Ectodermal cell (in vitro differentiated cells): ENCODE measurements around the gene APOE.

ENCODE experiments used
- H3K27ac ChIP-seq: 2 replicates; pipeline ENCODE4 v1.7.0; 2013; ENCODE audit warnings: mild to moderate bottlenecking, low read depth, low read length; ENCODE audit not compliant: insufficient read depth, poor library complexity, severe bottlenecking
- H3K27me3 ChIP-seq: 2 replicates; pipeline ENCODE4 v1.7.0; 2013; ENCODE audit warnings: mild to moderate bottlenecking, low read length; ENCODE audit not compliant: insufficient read depth, control insufficient read depth, poor library complexity, severe bottlenecking
- H3K36me3 ChIP-seq: one replicate; pipeline ENCODE4 v1.7.0; 2013; ENCODE audit warnings: low read length; ENCODE audit not compliant: control insufficient read depth, insufficient read depth
- H3K4me1 ChIP-seq: one replicate; pipeline ENCODE4 v1.7.0; 2013; ENCODE audit warnings: low read length; ENCODE audit not compliant: control insufficient read depth, insufficient read depth
- H3K4me3 ChIP-seq: 2 replicates; pipeline ENCODE4 v1.7.0; 2013; ENCODE audit warnings: low read depth, low read length, control low read depth; ENCODE audit not compliant: insufficient read depth
- H3K9me3 ChIP-seq: 2 replicates; pipeline ENCODE4 v1.7.0; 2013; ENCODE audit warnings: mild to moderate bottlenecking, low read length, moderate library complexity; ENCODE audit not compliant: control insufficient read depth
- WGBS, 2 experiments: methylation state at CpG; one replicate each; pipeline ENCODE4 v1.1.7; 2013; ENCODE audit warnings: missing lambda C conversion rate in 2 of 2; 5-methylcytosine and 5-hydroxymethylcytosine counted together

APOE gene

DNA sequence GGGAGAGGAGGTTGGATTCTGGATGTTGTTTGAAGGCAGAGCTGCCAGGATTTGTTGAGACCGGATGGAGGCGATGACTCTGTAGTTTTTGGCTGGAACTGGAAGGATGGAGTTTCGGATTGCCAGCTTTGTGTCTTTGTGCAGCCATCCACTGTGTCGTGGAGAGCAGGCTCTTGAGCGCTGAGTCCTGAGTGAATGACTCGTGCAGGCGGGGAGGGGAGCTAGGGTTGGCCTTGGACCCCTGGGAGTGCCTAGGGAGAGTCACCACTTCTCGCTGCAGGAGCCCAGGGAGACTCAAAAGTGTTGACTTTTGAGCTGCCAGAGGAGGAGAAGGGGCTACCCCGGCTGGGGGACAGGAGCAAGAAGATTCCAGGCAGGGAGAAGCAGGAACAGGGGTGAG, 10.7 kb upstream of the APOE start:
- Histone ChIP-seq H3K9me3 (no peaks in the 10 kb centered on the region), H3K27ac (no peak overlapping the region), H3K4me3 (no peak overlapping the region), H3K36me3 (peaks cover 20% of the 10 kb centered on the region), H3K27me3 (no peaks in the 10 kb centered on the region), H3K4me1 (peaks cover 13% of the 10 kb centered on the region)
- WGBS, 2 experiments, result 90 to 91% methylated on average over 9 of the region's 9 CpGs

DNA sequence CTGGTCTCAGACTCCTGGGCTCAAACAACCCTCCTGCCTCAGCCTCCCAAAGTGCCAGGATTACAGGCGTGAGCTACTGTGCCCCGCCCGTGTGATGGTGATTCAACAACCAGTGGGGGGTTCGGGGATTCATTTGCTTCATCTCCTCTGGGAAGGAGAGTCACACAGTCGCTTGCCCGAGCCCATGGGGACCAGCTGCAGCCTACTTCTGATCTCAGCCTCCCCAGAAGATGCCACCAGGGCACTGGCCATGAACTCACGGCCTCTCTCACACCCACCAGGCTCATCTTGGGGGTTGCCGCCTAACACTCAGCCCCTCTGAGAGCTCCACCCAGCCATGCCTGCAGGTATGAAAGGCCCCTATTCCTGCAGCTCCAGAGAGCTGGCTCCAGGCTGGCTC, 7.8 kb upstream of the APOE start:
- 94 to 95% methylated on average over 8 of the region's 8 CpGs for WGBS, 2 experiments
- Histone ChIP-seq H3K36me3 (peaks cover 28% of the 10 kb centered on the region), H3K4me1 (peaks cover 1% of the 10 kb centered on the region), H3K27ac (no peak overlapping the region), H3K4me3 (no peak overlapping the region), H3K9me3 (no peaks in the 10 kb centered on the region), H3K27me3 (no peaks in the 10 kb centered on the region)

DNA sequence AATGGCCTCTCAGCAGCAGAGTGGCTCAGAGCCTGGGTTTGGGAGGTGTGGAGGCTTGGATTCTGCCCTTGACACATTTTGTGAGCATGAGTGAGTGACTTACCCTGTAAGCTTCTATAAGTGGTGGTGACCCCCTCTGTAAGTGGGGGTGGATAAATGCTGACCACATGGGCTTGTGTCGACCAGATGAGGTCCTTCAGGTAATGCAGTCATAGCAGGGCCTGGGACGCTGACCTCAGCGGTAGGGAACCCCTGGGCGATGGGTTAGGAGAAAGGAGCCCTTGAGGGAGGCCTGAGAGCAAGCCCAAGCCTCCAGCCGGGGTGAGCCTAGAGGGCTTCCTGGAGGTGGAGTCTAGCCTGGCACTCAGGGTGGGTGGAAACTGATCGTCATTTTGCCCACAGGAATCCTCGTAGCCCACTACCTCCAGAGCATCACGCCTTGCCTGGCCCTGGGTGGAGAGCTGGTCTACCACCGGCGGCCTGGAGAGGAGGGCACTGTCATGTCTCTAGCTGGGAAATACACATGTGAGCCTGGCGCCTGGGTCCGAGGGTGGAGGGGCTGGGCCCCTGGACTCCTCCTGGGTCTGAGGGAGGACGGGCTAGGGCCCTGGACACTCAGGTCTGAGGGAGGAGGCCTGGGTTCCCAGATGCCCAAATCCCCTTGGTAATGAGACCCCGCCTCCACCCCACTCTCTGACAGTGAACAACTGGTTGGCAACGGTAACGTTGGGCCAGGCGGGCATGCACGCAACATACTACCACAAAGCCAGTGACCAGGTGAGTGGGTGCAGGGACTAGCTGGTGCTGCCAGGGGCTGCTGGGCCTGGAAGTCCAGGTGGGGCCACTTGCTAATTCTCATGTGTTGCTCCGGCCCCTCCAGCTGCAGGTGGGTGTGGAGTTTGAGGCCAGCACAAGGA, 5.0 kb upstream of the APOE start:
- H3K36me3 ChIP-seq, result peaks cover 19% of the 10 kb centered on the region
- WGBS, 2 experiments, result 95 to 97% methylated on average over 19 of the region's 19 CpGs
- H3K27me3 ChIP-seq, result no peaks in the 10 kb centered on the region
- H3K9me3 ChIP-seq, result no peaks in the 10 kb centered on the region
- no peak overlapping the region for H3K27ac ChIP-seq
- peaks cover 5% of the 10 kb centered on the region for H3K4me1 ChIP-seq
- H3K4me3 ChIP-seq, result no peak overlapping the region

DNA sequence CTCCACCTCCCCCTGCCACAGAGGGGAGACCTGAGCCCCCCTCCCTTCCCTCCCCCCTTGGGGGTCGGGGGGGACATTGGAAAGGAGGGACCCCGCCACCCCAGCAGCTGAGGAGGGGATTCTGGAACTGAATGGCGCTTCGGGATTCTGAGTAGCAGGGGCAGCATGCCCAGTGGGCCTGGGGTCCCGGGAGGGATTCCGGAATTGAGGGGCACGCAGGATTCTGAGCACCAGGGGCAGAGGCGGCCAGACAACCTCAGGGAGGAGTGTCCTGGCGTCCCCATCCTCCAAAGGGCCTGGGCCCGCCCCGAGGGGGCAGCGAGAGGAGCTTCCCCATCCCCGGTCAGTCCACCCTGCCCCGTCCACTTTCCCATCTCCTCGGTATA, 2.4 kb upstream of the APOE start:
- peaks cover 9% of the 10 kb centered on the region for H3K36me3 ChIP-seq
- WGBS, 2 experiments, result 73 to 84% methylated on average over 12 to 15 of the region's 15 CpGs

DNA sequence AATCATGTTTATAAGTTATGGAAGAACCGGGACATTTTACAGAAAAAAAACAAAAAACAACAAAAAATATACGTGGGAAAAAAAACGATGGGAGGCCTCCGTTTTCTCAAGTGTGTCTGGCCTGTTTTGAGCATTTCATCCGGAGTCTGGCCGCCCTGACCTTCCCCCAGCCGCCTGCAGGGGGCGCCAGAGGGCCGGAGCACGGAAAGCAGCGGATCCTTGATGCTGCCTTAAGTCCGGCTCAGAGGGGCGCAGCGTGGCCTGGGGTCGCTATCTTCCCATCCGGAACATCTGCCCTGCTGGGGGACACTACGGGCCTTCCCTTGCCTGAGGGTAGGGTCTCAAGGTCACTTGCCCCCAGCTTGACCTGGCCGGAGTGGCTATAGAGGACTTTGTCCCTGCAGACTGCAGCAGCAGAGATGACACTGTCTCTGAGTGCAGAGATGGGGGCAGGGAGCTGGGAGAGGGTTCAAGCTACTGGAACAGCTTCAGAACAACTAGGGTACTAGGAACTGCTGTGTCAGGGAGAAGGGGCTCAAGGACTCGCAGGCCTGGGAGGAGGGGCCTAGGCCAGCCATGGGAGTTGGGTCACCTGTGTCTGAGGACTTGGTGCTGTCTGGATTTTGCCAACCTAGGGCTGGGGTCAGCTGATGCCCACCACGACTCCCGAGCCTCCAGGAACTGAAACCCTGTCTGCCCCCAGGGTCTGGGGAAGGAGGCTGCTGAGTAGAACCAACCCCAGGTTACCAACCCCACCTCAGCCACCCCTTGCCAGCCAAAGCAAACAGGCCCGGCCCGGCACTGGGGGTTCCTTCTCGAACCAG, 1.8 kb upstream of the APOE start:
- WGBS, 2 experiments, result 37 to 38% methylated on average over 24 of the region's 24 CpGs
- no peaks in the 10 kb centered on the region for H3K27me3 ChIP-seq
- H3K4me1 ChIP-seq, result peaks cover 5% of the 10 kb centered on the region
- H3K36me3 ChIP-seq, result peaks cover 9% of the 10 kb centered on the region
- no peak overlapping the region for H3K27ac ChIP-seq
- H3K4me3 ChIP-seq, result no peak overlapping the region
- no peaks in the 10 kb centered on the region for H3K9me3 ChIP-seq

More for the DNA sequence above, 2.4 kb upstream of the APOE start:
- H3K4me3 ChIP-seq, result no peak overlapping the region
- no peaks in the 10 kb centered on the region for H3K9me3 ChIP-seq
- H3K27me3 ChIP-seq, result no peaks in the 10 kb centered on the region
- H3K27ac ChIP-seq, result no peak overlapping the region
- H3K4me1 ChIP-seq, result peaks cover 5% of the 10 kb centered on the region

DNA sequence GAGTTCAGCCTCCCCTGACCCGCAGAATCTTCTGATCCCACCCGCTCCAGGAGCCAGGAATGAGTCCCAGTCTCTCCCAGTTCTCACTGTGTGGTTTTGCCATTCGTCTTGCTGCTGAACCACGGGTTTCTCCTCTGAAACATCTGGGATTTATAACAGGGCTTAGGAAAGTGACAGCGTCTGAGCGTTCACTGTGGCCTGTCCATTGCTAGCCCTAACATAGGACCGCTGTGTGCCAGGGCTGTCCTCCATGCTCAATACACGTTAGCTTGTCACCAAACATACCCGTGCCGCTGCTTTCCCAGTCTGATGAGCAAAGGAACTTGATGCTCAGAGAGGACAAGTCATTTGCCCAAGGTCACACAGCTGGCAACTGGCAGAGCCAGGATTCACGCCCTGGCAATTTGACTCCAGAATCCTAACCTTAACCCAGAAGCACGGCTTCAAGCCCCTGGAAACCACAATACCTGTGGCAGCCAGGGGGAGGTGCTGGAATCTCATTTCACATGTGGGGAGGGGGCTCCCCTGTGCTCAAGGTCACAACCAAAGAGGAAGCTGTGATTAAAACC, 1.1 kb upstream of the APOE start:
- WGBS, 2 experiments, result 88 to 92% methylated on average over 12 of the region's 12 CpGs
- H3K4me1 ChIP-seq, result peaks cover 5% of the 10 kb centered on the region
- H3K9me3 ChIP-seq, result no peaks in the 10 kb centered on the region
- H3K27ac ChIP-seq, result no peak overlapping the region
- no peaks in the 10 kb centered on the region for H3K27me3 ChIP-seq
- H3K36me3 ChIP-seq, result peaks cover 9% of the 10 kb centered on the region
- no peak overlapping the region for H3K4me3 ChIP-seq

DNA sequence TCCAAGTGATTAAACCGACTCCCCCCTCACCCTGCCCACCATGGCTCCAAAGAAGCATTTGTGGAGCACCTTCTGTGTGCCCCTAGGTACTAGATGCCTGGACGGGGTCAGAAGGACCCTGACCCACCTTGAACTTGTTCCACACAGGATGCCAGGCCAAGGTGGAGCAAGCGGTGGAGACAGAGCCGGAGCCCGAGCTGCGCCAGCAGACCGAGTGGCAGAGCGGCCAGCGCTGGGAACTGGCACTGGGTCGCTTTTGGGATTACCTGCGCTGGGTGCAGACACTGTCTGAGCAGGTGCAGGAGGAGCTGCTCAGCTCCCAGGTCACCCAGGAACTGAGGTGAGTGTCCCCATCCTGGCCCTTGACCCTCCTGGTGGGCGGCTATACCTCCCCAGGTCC, 2.0 kb downstream of the APOE start:
- Histone ChIP-seq H3K36me3 (no peaks in the 10 kb centered on the region), H3K27me3 (no peaks in the 10 kb centered on the region), H3K27ac (no peak overlapping the region), H3K4me3 (no peak overlapping the region), H3K4me1 (peaks cover 8% of the 10 kb centered on the region), H3K9me3 (no peaks in the 10 kb centered on the region)
- WGBS, 2 experiments, result 97% methylated on average over 12 of the region's 12 CpGs

DNA sequence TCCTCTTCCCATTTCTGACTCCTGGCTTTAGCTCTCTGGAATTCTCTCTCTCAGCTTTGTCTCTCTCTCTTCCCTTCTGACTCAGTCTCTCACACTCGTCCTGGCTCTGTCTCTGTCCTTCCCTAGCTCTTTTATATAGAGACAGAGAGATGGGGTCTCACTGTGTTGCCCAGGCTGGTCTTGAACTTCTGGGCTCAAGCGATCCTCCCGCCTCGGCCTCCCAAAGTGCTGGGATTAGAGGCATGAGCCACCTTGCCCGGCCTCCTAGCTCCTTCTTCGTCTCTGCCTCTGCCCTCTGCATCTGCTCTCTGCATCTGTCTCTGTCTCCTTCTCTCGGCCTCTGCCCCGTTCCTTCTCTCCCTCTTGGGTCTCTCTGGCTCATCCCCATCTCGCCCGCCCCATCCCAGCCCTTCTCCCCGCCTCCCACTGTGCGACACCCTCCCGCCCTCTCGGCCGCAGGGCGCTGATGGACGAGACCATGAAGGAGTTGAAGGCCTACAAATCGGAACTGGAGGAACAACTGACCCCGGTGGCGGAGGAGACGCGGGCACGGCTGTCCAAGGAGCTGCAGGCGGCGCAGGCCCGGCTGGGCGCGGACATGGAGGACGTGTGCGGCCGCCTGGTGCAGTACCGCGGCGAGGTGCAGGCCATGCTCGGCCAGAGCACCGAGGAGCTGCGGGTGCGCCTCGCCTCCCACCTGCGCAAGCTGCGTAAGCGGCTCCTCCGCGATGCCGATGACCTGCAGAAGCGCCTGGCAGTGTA, 2.7 kb downstream of the APOE start:
- Histone ChIP-seq H3K27me3 (no peaks in the 10 kb centered on the region), H3K27ac (no peak overlapping the region), H3K4me1 (peaks cover 8% of the 10 kb centered on the region), H3K36me3 (no peaks in the 10 kb centered on the region), H3K4me3 (no peak overlapping the region), H3K9me3 (no peaks in the 10 kb centered on the region)
- 94 to 95% methylated on average over 46 of the region's 46 CpGs for WGBS, 2 experiments

DNA sequence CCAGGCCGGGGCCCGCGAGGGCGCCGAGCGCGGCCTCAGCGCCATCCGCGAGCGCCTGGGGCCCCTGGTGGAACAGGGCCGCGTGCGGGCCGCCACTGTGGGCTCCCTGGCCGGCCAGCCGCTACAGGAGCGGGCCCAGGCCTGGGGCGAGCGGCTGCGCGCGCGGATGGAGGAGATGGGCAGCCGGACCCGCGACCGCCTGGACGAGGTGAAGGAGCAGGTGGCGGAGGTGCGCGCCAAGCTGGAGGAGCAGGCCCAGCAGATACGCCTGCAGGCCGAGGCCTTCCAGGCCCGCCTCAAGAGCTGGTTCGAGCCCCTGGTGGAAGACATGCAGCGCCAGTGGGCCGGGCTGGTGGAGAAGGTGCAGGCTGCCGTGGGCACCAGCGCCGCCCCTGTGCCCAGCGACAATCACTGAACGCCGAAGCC, 3.3 kb downstream of the APOE start:
- H3K9me3 ChIP-seq, result no peaks in the 10 kb centered on the region
- no peaks in the 10 kb centered on the region for H3K36me3 ChIP-seq
- H3K4me3 ChIP-seq, result no peak overlapping the region
- H3K27ac ChIP-seq, result no peak overlapping the region
- WGBS, 2 experiments, result 95 to 97% methylated on average over 44 of the region's 44 CpGs
- no peaks in the 10 kb centered on the region for H3K27me3 ChIP-seq
- peaks cover 8% of the 10 kb centered on the region for H3K4me1 ChIP-seq
